GM19239 (cell line): ENCODE measurements around the gene CCNF.
A peak's percentile ranks its signal among the peaks of the same experiment; 100 is the strongest.
"Not testable (repeated sequence)": the region's sequence is repeated elsewhere in the genome, so short reads cannot be mapped to it uniquely, and the experiment has no call there.

Source experiments
- DNase-seq: peaks from one replicate; pipeline ENCODE4 v3.0.0; 2011; ENCODE audit warnings: low spot score; ENCODE audit not compliant: insufficient read length
- FAIRE-seq: peaks from 2 replicates; lab custom pipeline; 2011; peaks lifted over from hg19 to GRCh38; lab: Jason Lieb, UNC

The CCNF gene

DNA sequence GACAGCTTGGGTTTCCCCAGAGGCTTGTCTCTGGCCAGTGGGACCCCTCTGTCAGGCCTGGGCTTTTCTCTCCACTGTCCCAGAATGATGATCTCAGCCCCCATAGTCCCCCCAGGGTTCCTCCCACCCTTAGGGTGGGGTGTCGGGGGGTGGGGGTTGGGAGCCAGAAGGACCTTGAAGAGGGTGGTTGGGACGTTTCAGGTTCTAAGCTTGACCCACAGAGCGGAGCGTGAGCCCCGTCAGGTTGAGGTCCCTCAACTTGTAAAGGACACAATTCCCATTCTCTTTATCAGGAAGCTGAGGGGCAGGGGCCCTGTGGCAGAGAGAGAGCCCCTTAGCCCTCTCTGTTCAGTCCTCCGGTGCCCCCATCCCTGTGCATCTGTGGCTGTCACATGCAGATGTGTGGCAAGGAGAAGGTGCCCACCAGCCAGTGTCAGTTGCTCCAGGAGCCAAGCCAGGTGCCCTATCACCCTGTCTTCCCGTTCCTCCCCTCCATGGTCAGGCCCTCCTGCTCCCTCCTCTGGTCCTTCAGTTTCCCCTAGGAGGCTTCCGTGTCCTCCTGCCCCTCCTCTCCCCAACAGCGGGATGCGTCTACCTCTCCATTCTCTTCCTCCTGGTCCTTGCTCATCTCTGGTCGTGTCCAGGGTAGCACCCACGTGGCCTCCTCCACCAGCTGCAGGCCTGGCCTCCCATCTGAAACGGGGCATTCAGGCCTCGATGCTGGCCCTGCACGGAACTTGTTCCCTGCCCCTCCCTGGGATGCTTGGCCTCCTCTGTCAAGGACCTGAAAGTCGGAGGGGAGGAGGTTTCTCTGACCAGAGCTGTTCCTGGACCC is 40.4 kb downstream of the CCNF start:
- DNase-seq (no peak), FAIRE-seq (no peak)

DNA sequence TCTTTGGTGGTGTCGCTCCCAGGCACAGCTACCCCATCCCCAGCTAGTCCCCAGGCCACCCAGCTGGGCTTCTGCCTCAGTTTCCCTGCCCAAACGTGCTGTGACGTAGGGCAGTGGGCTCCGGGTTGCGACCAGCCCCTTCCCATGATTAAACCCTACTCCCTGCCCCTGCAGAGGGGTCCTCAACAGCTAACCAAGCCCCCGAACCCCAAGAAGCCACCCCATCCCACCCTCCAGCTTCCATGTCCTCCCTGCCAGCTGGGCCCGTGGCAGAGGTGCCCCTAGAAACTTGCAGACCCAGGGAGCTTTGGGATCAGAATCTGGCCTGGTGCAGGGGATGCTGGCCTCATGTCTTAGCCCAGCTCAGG is 41.0 kb downstream of the CCNF start:
- DNase-seq = no peak
- no peak for FAIRE-seq

DNA sequence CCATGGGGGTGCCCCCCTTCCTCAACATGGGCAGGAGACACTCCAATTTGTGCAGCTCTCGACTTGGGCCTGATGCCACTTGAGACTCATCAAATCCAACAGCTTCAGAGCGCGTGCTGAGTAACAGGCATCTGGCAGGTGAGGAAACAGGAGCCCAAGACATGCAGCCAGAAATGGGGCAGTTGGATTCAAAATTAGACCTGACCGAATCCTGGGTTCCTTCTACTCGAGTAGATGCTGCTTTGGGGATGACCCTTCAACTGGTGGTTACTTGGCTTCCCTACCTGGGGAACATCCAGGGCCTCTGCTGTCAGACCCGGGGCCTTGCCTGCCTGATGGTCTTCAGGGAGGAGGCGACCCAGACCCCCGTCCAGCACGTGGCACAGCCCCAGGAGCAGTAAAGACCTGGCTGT is 41.4 kb downstream of the CCNF start:
- no peak for DNase-seq
- no peak for FAIRE-seq

DNA sequence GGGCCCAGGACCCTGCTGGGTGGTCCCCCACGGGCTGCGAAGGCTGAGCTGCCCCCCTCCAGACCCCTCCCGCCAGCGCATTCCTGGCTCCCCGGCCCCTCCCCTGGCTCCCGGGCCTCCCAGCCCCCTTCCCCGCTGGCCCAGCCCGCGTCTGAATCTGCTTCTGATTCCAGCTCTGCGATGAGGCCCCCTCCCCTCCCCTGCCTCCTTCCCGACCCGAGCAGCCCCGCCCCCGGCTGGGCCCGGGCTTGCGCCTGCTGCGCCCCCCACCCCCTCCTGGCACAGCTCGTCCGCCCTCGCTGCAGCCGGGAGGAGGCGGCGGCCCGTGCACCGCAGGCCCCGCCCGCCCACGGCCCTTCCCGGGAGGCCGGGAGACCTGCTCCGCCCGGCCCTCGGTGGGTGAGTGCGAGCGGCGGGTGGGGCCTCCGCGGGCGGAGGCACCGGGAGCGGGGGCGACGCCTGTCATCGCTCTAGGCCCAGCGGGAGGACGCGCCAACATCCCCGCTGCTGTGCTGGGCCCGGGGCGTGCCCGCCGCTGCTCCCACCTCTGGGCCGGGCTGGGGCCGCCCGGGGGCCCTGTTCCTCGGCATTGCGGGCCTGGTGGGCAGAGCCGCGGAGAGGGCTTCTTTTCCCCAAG is 41.9 kb downstream of the CCNF start, which contains the start of gene NTN3:
Gene NTN3 (plus strand): TSS at position 282 of the 637 bp plus-strand sequence. CDS start 405 bp downstream, outside the sequence.
- no peak for DNase-seq
- FAIRE-seq = no peak

DNA sequence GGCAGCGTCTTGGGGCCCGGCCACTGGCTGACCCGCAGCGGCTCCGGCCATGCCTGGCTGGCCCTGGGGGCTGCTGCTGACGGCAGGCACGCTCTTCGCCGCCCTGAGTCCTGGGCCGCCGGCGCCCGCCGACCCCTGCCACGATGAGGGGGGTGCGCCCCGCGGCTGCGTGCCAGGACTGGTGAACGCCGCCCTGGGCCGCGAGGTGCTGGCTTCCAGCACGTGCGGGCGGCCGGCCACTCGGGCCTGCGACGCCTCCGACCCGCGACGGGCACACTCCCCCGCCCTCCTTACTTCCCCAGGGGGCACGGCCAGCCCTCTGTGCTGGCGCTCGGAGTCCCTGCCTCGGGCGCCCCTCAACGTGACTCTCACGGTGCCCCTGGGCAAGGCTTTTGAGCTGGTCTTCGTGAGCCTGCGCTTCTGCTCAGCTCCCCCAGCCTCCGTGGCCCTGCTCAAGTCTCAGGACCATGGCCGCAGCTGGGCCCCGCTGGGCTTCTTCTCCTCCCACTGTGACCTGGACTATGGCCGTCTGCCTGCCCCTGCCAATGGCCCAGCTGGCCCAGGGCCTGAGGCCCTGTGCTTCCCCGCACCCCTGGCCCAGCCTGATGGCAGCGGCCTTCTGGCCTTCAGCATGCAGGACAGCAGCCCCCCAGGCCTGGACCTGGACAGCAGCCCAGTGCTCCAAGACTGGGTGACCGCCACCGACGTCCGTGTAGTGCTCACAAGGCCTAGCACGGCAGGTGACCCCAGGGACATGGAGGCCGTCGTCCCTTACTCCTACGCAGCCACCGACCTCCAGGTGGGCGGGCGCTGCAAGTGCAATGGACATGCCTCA is 42.6 kb downstream of the CCNF start:
- no peak for FAIRE-seq

DNA sequence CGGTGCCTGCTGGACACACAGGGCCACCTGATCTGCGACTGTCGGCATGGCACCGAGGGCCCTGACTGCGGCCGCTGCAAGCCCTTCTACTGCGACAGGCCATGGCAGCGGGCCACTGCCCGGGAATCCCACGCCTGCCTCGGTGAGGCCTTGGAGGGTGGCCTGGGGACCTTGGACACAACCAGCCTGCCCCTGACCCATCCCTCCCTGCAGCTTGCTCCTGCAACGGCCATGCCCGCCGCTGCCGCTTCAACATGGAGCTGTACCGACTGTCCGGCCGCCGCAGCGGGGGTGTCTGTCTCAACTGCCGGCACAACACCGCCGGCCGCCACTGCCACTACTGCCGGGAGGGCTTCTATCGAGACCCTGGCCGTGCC is 43.2 kb downstream of the CCNF start:
- FAIRE-seq = no peak
- no peak for DNase-seq

More for the DNA sequence above, 42.6 kb downstream of the CCNF start:
- DNase-seq = no peak

DNA sequence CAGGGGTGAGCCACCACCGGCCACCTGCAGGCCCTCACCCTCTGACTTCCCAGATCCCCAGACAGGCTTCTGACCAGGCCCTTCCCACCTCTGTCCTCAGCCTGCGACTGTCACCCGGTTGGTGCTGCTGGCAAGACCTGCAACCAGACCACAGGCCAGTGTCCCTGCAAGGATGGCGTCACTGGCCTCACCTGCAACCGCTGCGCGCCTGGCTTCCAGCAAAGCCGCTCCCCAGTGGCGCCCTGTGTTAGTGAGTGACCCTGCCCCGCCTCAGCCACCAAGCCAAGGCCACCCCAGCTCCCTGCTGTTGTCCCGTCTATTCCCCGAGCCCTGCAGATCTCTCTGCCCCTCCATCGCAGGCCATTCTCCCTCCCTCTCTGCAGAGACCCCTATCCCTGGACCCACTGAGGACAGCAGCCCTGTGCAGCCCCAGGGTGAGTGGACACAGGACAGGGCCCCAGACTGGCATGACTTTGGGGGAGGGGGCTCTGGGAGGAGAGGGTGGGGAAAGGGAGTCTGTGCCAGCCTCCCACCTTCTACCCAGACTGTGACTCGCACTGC is 43.7 kb downstream of the CCNF start:
- FAIRE-seq = peak; percentile 37
- no peak for DNase-seq

DNA sequence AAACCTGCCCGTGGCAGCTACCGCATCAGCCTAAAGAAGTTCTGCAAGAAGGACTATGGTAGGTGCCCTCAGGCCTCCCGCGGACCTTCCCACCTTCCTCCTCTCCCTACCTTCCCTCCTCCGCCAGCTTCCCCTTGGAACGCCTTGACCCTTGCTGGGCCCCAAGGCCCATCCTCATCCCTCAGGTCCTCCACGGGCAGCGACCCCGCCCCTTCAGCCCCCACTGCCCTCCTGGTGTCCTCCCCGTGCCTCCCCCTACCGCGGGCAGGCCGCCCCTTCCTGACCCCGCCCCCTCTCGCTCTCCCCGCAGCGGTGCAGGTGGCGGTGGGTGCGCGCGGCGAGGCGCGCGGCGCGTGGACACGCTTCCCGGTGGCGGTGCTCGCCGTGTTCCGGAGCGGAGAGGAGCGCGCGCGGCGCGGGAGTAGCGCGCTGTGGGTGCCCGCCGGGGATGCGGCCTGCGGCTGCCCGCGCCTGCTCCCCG is 44.2 kb downstream of the CCNF start:
- DNase-seq (no peak), FAIRE-seq (no peak)

DNA sequence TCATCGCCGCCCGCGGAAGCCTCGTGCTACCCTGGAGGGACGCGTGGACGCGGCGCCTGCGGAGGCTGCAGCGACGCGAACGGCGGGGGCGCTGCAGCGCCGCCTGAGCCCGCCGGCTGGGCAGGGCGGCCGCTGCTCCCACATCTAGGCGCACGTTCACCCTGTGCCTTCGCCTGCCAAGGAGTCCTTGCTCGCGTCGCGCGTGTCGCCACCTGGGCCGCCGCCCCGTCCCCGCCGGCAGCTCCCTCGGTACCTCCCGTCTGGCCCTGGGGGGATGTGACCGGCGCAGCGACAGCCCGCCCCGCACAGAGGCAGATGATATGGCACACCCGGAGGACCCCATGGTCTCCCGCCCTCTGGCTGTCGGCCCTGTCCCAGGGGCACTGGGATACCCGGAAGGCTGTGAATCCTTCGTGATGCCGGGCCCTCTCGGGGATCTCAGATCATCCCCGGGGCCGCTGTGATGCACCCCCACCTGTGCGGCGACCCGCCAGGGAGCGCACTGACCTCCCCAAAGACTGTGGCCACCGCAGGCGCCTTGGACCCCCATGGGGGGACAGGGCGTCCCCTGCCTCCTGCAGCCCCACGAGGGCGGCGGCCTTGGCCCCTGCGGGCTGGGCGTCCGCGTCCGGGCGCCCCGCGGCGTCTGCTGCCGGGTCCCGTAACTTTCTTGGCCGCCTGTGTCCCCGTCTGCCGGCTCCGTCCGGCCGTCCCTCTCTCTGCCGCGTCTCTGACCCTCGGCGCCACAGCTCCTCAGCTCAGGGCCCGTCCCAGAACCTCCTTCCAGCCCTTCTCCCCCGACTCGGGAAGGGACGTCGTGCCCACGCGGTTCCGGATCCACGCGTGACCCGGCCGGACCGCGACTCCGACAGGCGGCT is 45.0 kb downstream of the CCNF start:
- peak; percentile 79 for DNase-seq
- peak; percentile 57 for FAIRE-seq

DNA sequence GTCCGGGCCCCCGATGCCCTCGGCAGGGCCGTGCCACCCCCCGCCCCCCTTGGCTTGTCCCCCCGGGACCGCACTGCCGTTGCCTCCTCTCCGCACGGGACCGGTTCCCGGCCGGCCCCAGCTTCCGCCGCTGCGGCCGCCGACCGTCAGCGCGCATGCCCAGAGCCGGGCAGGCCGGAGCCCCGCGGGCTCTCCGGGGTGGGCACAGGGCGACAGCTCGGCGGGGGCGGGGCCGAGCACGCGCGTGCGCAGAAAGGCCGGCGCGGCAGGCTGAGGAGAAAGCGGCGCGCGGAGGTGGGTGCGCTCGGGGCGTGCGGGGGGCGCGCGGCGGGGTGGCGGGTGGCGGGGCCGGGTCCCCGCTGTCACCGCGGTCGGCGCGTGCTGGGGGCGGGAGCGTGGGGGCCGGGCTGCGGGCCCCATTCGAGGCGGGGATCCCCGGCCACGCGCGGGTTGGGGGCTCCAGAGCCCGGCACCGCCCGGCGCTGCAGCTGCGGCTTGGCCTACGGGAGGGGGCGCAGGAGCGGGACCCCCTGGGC is 45.7 kb downstream of the CCNF start, which contains the start of gene TBC1D24:
Gene TBC1D24 (plus strand): TSS at position 251 of the 536 bp plus-strand sequence. CDS start 21,022 bp downstream, outside the sequence.
- FAIRE-seq (peak; percentile 90), DNase-seq (peak; percentile 100)

DNA sequence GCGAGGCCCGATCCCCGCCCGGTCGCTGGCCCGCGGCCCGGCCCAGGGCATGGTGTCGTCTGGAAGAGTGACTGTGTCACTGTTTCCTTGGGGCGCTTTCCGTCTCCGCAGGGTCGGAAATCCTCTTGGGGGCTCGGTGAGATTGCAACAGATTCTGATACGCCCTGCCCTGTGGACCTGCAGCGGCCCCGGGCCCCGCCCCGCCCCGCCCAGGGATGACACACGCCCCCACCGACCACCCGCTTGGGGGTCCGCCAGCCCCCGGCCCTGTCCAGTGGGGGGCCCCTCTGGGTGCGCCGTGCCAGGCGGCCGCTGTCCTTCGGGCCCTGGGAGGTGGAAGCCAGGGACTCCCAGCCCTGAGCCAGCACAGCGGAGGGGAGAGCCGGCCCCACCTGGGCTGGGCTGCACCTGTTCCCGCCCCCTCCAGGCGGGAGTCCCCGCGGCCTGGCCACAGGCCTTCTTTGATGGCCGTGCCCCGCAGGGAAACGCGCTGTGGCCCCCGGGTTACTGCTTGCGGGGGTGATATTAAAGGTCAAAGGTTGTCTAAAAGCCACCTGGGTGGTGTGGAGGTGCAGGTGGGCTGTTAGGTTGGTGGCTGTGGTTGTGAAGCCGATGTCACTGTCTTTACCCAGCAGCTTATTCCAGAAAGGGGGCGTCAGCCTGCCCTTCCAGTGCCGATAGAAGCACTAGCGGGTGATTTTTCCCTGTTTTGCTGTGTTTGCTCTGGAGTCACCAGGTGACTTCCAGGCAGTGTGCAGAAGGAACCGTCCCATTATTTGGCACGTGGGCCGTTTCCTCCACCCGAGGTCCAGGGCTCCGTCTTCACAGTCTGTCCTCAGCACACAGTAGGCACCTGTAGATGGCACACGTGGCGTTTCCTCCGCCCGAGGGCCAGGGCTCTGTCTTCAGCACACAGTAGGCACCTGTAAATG is 46.4 kb downstream of the CCNF start:
- DNase-seq (no peak), FAIRE-seq (peak; percentile 18)

DNA sequence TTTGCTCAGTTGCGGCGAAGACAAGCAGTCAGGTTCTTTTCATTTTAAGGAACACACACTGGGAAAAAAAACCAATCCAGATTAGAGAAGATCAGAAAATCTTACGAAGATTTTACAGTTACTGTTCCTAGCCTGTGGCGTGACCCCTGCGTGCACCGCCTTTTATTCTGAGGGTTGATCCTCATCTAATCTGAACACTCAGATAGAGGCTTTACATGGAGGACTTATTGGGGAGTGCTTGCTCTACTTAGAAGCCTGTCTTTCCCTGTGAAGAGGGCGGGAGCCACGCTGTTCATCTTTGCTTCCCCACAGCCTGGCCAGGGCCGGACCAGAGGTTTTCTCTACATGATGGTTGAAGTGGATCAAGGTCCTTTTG is 47.1 kb downstream of the CCNF start:
- FAIRE-seq (no peak), DNase-seq (no peak)

DNA sequence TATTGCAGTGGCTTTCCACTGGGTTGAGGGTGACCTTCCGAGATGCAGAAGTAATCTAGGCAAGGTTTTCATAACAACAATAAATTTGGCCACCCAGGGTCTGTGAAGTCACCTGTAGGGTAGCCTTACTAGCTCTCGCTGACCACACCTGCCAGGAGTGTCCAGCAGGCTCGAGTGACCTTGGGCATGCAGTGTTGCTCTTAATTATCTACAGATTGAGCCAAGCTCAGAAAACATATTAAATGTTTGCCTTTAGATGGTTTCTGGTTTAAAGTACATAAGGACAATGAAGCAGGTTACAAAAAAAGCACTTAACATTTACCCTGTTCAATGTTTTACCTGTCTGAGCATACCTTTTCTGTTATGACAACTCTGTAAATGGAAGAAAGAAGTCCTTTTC is 47.5 kb downstream of the CCNF start:
- FAIRE-seq = no peak

DNA sequence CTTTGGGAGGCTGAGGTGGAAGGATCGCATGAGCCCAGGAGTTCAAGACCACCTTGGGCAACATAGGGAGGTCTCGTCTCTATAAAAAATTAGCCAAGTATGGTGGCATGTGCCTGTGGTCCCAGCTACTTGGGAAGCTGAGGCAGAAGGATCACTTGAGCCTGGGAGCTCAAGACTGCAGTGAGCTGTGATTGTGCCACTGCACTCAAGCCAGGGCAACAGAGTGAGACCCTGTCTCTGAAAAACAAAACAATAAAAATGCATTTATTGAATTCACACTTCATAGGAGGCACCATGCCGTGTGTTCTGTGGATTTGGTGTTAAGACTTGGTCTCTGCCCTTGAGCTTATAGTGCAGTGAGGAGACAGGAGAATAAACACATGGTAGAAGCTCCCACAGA is 48.1 kb downstream of the CCNF start:
- DNase-seq = no peak
- FAIRE-seq = no peak

More for the DNA sequence above, 47.5 kb downstream of the CCNF start:
- DNase-seq = no peak

DNA sequence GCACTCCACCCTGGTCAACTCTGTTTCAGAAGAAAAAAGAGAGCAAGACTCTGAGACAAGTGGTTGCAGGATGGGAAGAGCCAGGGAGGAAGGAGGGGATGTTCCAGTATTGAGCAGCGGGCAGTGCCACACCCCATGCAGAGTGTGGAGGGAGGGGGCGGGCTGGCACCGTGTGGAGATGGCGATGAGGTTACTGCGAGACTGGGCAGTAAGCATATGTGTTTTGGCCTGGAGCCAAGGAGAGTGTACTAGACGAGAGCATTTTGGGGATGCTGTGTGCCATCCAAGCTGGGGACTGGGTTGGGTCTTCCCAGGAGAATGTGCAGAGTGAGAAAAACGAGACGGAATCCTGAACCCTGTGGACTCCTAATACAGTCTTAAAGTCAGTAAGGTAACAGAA is 49.0 kb downstream of the CCNF start:
- FAIRE-seq (no peak), DNase-seq (no peak)

DNA sequence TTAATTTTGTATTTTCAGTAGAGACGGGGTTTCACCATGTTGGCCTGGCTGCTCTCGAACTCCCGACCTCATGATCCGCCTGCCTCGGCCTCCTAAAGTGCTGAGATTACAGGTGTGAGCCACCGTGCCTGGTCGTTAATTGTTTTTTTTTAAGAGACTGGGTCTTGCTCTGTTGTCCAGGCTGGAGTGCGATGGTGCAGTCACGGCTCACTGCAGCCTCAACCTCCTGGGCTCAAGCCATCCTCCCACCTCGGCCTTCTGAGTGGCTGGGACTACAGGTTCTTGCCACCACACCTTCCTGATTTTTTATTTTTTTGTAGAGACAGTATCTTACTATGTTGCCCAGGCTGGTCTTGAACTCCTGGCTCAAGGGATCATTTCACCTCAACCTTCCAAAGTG is 50.7 kb downstream of the CCNF start:
- DNase-seq, FAIRE-seq: not testable (repeated sequence)

DNA sequence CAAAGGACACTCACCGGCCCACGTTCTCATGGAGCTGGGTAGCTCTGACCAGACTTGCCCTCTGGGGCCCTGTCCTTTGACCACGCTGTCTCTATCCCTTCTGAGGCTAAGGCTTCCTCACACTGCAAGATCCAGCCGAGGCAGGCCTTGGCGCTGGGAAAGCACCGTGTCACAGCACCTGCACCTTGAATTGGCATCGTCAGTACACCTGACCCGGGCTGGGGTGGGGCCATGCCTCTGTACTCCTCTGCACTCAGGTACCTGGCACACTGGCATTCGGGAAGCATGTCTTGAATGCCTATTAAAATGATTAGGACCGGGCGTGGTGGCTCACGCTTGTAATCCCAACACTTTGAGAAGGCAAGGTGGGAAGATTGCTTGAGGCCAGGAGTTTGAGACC is 51.7 kb downstream of the CCNF start:
- FAIRE-seq = no peak
- no peak for DNase-seq

DNA sequence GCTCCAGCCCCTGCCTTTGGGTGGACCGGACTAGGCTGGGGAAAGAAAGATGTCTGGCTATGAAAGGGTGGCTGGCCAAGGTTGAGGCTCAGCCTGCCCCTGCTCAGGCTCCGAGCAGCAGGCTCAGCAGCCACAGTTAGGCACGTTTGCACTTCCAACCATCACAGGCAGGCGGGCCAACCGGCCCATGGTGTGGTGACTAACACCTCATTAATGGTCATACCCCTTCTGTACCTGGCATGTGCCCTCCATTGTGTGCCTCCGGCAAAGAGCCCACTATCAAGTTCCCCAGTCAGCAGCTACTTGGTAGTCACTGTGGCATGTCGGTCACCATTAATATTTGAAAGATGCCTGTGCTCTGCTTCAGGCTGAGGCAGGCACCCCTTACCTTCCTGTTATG is 52.4 kb downstream of the CCNF start:
- DNase-seq (no peak), FAIRE-seq (no peak)
